K562 (cell line): ENCODE measurements around the gene VARS1. TPM values are rescaled to one million over a fixed set of nuclear protein-coding genes. Genes with fewer than 3 reads are reported as not detected.
A peak's percentile ranks its signal among the peaks of the same experiment; 100 is the strongest.

Experiments
- ETV6 ChIP-seq, 3 experiments: fragments of 150-350 bp in 1 of 3; sonication (generic) in 1 of 3; formaldehyde crosslinking in 1 of 3; IDR thresholded peaks; 2 replicates each; pipeline versions ENCODE4 v1.6.1 to v1.8.0; 2014 to 2022; ENCODE audit warnings: borderline replicate concordance in 2 of 3, low read depth in 2 of 3, antibody characterized with exemption in 1 of 3, low read length in 1 of 3, mild to moderate bottlenecking in 1 of 3, missing genetic modification reagents in 1 of 3
- FOXJ2 ChIP-seq: fragments of 200-800 bp; sonication (Bioruptor generic); IDR thresholded peaks from 2 replicates; pipeline ENCODE4 v1.6.1; 2016; ENCODE audit warnings: missing genetic modification characterization, missing compliant biosample characterization
- HDGF ChIP-seq: fragments of 450-650 bp; IDR thresholded peaks from 2 replicates; pipeline ENCODE4 v1.6.1; 2016
- HMBOX1 ChIP-seq: sonication (generic); IDR thresholded peaks from 2 replicates; pipeline ENCODE4 v1.6.1; 2016
- HNRNPLL ChIP-seq: fragments of 200-400 bp; formaldehyde crosslinking; IDR thresholded peaks from 2 replicates; pipeline ENCODE4 v1.6.1; 2017; ENCODE audit warnings: low read length, low read depth, mild to moderate bottlenecking; ENCODE audit not compliant: poor library complexity, severe bottlenecking
- HNRNPUL1 ChIP-seq: fragments of 200-400 bp; formaldehyde crosslinking; IDR thresholded peaks from 2 replicates; pipeline ENCODE4 v1.6.1; 2017; ENCODE audit warnings: low read length
- L3MBTL2 ChIP-seq: fragments of 450-650 bp; IDR thresholded peaks from 2 replicates; pipeline ENCODE4 v1.6.1; 2016; ENCODE audit warnings: mild to moderate bottlenecking, moderate library complexity
- MTA3 ChIP-seq: fragments of 450-650 bp; formaldehyde crosslinking; IDR thresholded peaks from 2 replicates; pipeline ENCODE4 v1.6.1; 2017; ENCODE audit warnings: mild to moderate bottlenecking, borderline replicate concordance
- RBBP5 ChIP-seq: fragments of 200-600 bp; sonication (generic); IDR thresholded peaks from 2 replicates; pipeline ENCODE4 v1.6.1; 2012; ENCODE audit warnings: borderline replicate concordance, mild to moderate bottlenecking, low read length, control low read depth, inconsistent platforms; ENCODE audit not compliant: insufficient read depth, poor library complexity, severe bottlenecking
- TSC22D4 ChIP-seq: fragments of 450-650 bp; IDR thresholded peaks from 2 replicates; pipeline ENCODE4 v1.6.1; 2016; ENCODE audit warnings: missing genetic modification characterization, missing biosample characterization, control low read depth
- ZBTB49 ChIP-seq: sonication (generic); formaldehyde crosslinking; IDR thresholded peaks from 2 replicates; pipeline ENCODE4 v1.8.0; 2022; ENCODE audit warnings: missing genetic modification reagents, mild to moderate bottlenecking, borderline replicate concordance
- ZNF79 ChIP-seq: fragments of 250-450 bp; sonication (Bioruptor Pico); IDR thresholded peaks from 2 replicates; pipeline ENCODE4 v1.4.0; 2020; ENCODE audit warnings: low read depth, mild to moderate bottlenecking, moderate library complexity
- polyA plus RNA-seq, 8 experiments: library from polyadenylated mRNA; depleted of rRNA in 4 of 8; stranded (reverse) in 5 of 8; unstranded in 3 of 8; fragments of >200 nt; fragmentation: Nextera tagmentation in 2 of 8; fragmentation: Illumina TruSeq in 1 of 8; extraction: Ambion mirVana in 2 of 8; extraction: Trizol in 1 of 8; gene quantifications; 2 replicates each; pipeline versions ENCODE4 v1.2.1 to v1.2.3, GENCODE V29; 2011 to 2014; ENCODE audit warnings: inconsistent platforms in 1 of 8, missing spikeins in 1 of 8
- total RNA-seq, 7 experiments: library from RNA; depleted of rRNA in 6 of 7; stranded (reverse); fragments of >200 nt in 6 of 7; fragmentation: Illumina TruSeq in 2 of 7; extraction: Trizol in 2 of 7; gene quantifications; 2 replicates each; pipeline versions ENCODE4 v1.2.1 to v1.2.3, GENCODE V29; 2011 to 2021; ENCODE audit warnings: low replicate concordance in 1 of 7
- TF ChIP-seq, protein P1 (sequence below): fragments of 250-450 bp; sonication (Bioruptor Pico); IDR thresholded peaks from 2 replicates; pipeline ENCODE4 v1.4.0; 2020; ENCODE audit warnings: borderline replicate concordance
- TF ChIP-seq, protein P2 (sequence below): fragments of 450-650 bp; IDR thresholded peaks from one replicate; pipeline ENCODE4 v1.6.1; 2018; ENCODE audit warnings: mild to moderate bottlenecking, moderate library complexity; ENCODE audit not compliant: partially characterized antibody
- TF ChIP-seq, protein P3 (sequence below): IDR thresholded peaks from 3 replicates; pipeline ENCODE4 v1.6.1; 2011; ENCODE audit warnings: borderline replicate concordance, mild to moderate bottlenecking, moderate library complexity; ENCODE audit not compliant: insufficient read length; ENCODE audit errors: extremely low read depth

The VARS1 gene
- total and polyA plus RNA-seq, 9 of the 15 experiments (the other 6 are each of a cell fraction or from before 2014, with no cell fraction given) = 2.9 to 488 (median 130) TPM

DNA sequence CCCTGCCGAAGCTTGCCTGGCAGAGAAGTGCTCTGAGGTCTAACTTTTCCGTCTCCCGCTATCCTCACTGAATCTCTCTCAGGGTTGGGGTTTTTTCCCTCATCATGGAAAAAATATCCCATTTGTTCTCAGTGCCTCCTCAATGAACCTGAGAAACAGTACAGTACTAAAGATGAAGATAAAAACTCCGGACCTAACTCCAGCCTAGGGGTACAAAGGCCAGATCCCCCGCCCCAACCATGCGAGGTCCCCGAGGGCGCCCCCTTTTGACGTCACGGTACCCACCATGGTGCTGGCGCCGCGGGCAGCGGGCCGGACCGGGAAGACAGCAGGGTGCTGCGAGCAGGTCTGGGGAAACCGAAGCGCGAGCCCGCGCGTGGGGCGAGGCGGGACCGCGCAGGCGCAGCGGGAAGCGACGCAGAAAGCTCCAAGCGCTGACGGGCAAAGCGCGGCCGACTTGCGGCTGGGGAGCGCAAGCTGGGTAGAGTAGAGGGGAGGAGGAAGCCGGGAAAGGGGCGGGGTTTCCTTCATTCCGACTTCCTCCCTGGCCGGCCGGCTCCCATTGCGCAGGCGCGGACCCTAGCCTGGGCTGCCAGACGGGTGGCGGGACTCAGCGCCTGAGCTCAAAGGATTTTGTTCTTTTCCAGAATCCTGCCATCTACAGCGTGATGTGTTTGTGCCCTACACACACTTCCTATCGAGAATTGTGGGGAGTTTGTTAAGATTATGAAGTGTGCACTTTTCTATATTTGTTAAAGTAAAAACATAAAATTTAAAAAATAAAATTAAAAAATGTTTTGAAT lies 11.1 kb upstream of the VARS1 start, which contains the start of gene LSM2 (continued):
- TF ChIP-seq, protein P1, sequence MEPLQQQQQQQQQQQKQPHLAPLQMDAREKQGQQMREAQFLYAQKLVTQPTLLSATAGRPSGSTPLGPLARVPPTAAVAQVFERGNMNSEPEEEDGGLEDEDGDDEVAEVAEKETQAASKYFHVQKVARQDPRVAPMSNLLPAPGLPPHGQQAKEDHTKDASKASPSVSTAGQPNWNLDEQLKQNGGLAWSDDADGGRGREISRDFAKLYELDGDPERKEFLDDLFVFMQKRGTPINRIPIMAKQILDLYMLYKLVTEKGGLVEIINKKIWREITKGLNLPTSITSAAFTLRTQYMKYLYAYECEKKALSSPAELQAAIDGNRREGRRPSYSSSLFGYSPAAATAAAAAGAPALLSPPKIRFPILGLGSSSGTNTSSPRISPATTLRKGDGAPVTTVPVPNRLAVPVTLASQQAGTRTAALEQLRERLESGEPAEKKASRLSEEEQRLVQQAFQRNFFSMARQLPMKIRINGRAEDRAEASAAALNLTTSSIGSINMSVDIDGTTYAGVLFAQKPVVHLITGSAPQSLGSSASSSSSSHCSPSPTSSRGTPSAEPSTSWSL = peak; percentile 15; the same call in 1 of the 2 replicates
- TF ChIP-seq RBBP5 = peak; percentile 99
- no peak for TF ChIP-seq HDGF
- TF ChIP-seq L3MBTL2 = peak; percentile 87
- no peak; the same call in 1 of the 2 replicates for TF ChIP-seq HMBOX1
- TF ChIP-seq MTA3 = peak; percentile 97
- TF ChIP-seq HNRNPUL1 = no peak
- peak; percentile 99 for TF ChIP-seq HNRNPLL
- no peak for TF ChIP-seq TSC22D4 (tag)
- TF ChIP-seq FOXJ2 (tag) = peak; percentile 65; the same call in 1 of the 2 replicates
- TF ChIP-seq, protein P2, sequence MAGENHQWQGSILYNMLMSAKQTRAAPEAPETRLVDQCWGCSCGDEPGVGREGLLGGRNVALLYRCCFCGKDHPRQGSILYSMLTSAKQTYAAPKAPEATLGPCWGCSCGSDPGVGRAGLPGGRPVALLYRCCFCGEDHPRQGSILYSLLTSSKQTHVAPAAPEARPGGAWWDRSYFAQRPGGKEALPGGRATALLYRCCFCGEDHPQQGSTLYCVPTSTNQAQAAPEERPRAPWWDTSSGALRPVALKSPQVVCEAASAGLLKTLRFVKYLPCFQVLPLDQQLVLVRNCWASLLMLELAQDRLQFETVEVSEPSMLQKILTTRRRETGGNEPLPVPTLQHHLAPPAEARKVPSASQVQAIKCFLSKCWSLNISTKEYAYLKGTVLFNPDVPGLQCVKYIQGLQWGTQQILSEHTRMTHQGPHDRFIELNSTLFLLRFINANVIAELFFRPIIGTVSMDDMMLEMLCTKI = no peak
- peak in 1 of 2 experiments; percentile 5; a peak in 1 of 4 replicates for TF ChIP-seq ETV6 (IDR thresholded peaks at IDR 0.05; ENCODE audit: borderline replicate concordance in 1 of 2, low read depth in 2 of 2, low read length in 1 of 2)
- peak; percentile 74; the same call in 1 of the 2 replicates for TF ChIP-seq ETV6 (CRISPR knock-in tag; IDR thresholded peaks at IDR 0.05; ENCODE audit: borderline replicate concordance)
- TF ChIP-seq ZNF79 (CRISPR knock-in tag) = no peak
- TF ChIP-seq, protein P3, sequence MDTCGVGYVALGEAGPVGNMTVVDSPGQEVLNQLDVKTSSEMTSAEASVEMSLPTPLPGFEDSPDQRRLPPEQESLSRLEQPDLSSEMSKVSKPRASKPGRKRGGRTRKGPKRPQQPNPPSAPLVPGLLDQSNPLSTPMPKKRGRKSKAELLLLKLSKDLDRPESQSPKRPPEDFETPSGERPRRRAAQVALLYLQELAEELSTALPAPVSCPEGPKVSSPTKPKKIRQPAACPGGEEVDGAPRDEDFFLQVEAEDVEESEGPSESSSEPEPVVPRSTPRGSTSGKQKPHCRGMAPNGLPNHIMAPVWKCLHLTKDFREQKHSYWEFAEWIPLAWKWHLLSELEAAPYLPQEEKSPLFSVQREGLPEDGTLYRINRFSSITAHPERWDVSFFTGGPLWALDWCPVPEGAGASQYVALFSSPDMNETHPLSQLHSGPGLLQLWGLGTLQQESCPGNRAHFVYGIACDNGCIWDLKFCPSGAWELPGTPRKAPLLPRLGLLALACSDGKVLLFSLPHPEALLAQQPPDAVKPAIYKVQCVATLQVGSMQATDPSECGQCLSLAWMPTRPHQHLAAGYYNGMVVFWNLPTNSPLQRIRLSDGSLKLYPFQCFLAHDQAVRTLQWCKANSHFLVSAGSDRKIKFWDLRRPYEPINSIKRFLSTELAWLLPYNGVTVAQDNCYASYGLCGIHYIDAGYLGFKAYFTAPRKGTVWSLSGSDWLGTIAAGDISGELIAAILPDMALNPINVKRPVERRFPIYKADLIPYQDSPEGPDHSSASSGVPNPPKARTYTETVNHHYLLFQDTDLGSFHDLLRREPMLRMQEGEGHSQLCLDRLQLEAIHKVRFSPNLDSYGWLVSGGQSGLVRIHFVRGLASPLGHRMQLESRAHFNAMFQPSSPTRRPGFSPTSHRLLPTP = no peak
- peak; percentile 29; the same call in 1 of the 2 replicates for TF ChIP-seq ZBTB49
